DND-41 (cell line): Measurements from ENCODE around the gene SMIM35.

Source experiments
- ATAC-seq: fragments of 200-7000 bp; cut with Tn5 transposase; 3 replicates; pipeline ENCODE4 v1.9.1; 2021; ENCODE audit warnings: low read depth; ENCODE audit not compliant: insufficient read depth
- DNase-seq: peaks from one replicate; pipeline ENCODE4 v3.0.0-alpha.2; 2020
- H2AFZ ChIP-seq: 2 replicates; pipeline ENCODE4 v1.6.0; 2012; ENCODE audit warnings: low read depth, low read length
- H3K27ac ChIP-seq: 2 replicates; pipeline ENCODE4 v1.5.1; 2012; ENCODE audit warnings: low read length, inconsistent platforms
- H3K27me3 ChIP-seq: fragments of 200-600 bp; sonication (generic); 2 replicates; pipeline ENCODE4 v1.6.0; 2012; ENCODE audit warnings: low read length, mild to moderate bottlenecking, inconsistent platforms; ENCODE audit not compliant: insufficient read depth, poor library complexity
- H3K36me3 ChIP-seq: 2 replicates; pipeline ENCODE4 v1.5.1; 2012; ENCODE audit warnings: low read length, inconsistent platforms; ENCODE audit not compliant: insufficient read depth
- H3K4me1 ChIP-seq: 2 replicates; pipeline ENCODE4 v1.5.1; 2012; ENCODE audit warnings: mild to moderate bottlenecking, low read length; ENCODE audit not compliant: insufficient read depth
- H3K4me2 ChIP-seq: 2 replicates; pipeline ENCODE4 v1.6.0; 2012; ENCODE audit warnings: mild to moderate bottlenecking, moderate library complexity, low read length, inconsistent platforms; ENCODE audit not compliant: insufficient read depth
- H3K4me3 ChIP-seq, 2 experiments: fragments of 200-600 bp in 1 of 2; shearing (Covaris generic) in 1 of 2; 2 replicates each; pipeline ENCODE4 v1.5.1; 2012 to 2016; ENCODE audit warnings: inconsistent platforms in 2 of 2, low read length in 2 of 2, mild to moderate bottlenecking in 2 of 2, low read depth in 1 of 2, moderate library complexity in 1 of 2
- H3K79me2 ChIP-seq: 2 replicates; pipeline ENCODE4 v1.6.0; 2012; ENCODE audit warnings: low read length, inconsistent platforms; ENCODE audit not compliant: insufficient read depth
- H3K9ac ChIP-seq: 2 replicates; pipeline ENCODE4 v1.6.0; 2012; ENCODE audit warnings: low read depth, mild to moderate bottlenecking, inconsistent platforms, low read length, moderate library complexity
- H3K9me3 ChIP-seq: 2 replicates; pipeline ENCODE4 v1.5.1; 2012; ENCODE audit warnings: low read length, moderate library complexity, mild to moderate bottlenecking, inconsistent platforms; ENCODE audit not compliant: insufficient read depth, severe bottlenecking
- H4K20me1 ChIP-seq: 2 replicates; pipeline ENCODE4 v1.6.0; 2012; ENCODE audit warnings: low read length; ENCODE audit not compliant: insufficient read depth
- CTCF ChIP-seq: IDR thresholded peaks from 2 replicates; pipeline ENCODE4 v1.5.1; 2012; ENCODE audit warnings: borderline replicate concordance, low read length, moderate library complexity, mild to moderate bottlenecking; ENCODE audit not compliant: poor library complexity, severe bottlenecking; ENCODE audit errors: extremely low read depth
- EZH2 ChIP-seq: IDR thresholded peaks from 3 replicates; pipeline ENCODE4 v1.6.1; 2012; ENCODE audit warnings: borderline replicate concordance, low read depth, mild to moderate bottlenecking, moderate library complexity, low read length, inconsistent platforms; ENCODE audit not compliant: severe bottlenecking

The SMIM35 gene

GRCh38 chr11:118126082-118126838 lies 39.5 kb upstream of the SMIM35 start:
- Histone ChIP-seq H3K79me2 (no peaks in the 10 kb centered on the region), H3K9ac (no peak overlapping the region), H3K27me3 (peaks cover 17% of the 10 kb centered on the region), H3K4me1 (no peaks in the 10 kb centered on the region), H3K9me3 (no peaks in the 10 kb centered on the region), H3K4me2 (no peak overlapping the region), H3K4me3 (no peak overlapping the region), H3K36me3 (no peaks in the 10 kb centered on the region), H2AFZ (0 out of 2 replicates have a peak overlapping the region, but pooled peaks have one; percentile 1), H4K20me1 (no peaks in the 10 kb centered on the region), H3K27ac (no peak overlapping the region)
- ATAC-seq, result no peak
- TF ChIP-seq CTCF, result no peak
- TF ChIP-seq EZH2, result no peak
- DNase-seq, result no peak

DNA sequence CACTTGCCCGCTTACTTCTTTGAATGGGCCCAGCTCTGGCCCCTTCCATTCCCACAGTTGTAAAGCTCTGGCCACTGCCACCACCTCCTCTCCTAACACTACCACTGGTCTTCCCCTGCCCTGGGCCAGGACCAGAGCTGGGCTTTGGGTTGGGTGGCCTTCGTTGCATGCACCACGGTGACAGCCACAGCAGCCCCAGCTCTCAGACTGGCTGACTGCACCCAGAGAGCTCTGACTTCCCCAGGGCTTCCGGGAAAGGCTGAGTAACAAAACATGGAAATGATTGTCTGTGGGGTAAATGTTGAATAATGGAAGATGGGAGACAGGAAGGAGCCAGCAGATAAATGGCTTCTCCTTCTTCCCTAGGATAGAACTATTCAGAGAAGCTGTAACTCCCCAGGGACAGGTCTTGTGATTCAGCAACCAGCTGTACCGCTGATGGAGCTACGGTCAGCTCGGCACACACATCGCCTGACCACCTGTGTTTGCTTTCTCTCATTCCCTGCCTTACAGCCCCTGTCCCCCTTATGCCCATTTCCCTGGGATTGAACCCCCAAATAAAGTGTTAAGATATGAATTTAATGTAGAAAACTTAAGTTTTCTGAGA lies 38.3 kb upstream of the SMIM35 start:
- TF ChIP-seq EZH2 (no peak), CTCF (no peak)
- no peak overlapping the region for H3K27ac ChIP-seq
- H3K4me1 ChIP-seq, result no peaks in the 10 kb centered on the region
- DNase-seq (no peak), ATAC-seq (no peak)
- H3K9ac ChIP-seq, result no peak overlapping the region
- no peaks in the 10 kb centered on the region for H3K36me3 ChIP-seq
- H3K79me2 ChIP-seq, result no peaks in the 10 kb centered on the region
- no peak overlapping the region for H3K4me2 ChIP-seq
- H3K9me3 ChIP-seq, result no peaks in the 10 kb centered on the region
- no peak overlapping the region for H2AFZ ChIP-seq
- H3K4me3 ChIP-seq, result no peak overlapping the region
- no peaks in the 10 kb centered on the region for H4K20me1 ChIP-seq
- H3K27me3 ChIP-seq, result peaks cover 12% of the 10 kb centered on the region

GRCh38 chr11:118120793-118121192 lies 34.0 kb upstream of the SMIM35 start:
- H3K27ac ChIP-seq, result no peak overlapping the region
- H3K9me3 ChIP-seq, result no peaks in the 10 kb centered on the region
- H3K36me3 ChIP-seq, result no peaks in the 10 kb centered on the region
- H3K79me2 ChIP-seq, result no peaks in the 10 kb centered on the region
- H3K27me3 ChIP-seq, result peaks cover 11% of the 10 kb centered on the region
- no peak overlapping the region for H2AFZ ChIP-seq
- no peaks in the 10 kb centered on the region for H4K20me1 ChIP-seq
- no peak overlapping the region for H3K4me2 ChIP-seq
- TF ChIP-seq EZH2, result no peak
- no peak for TF ChIP-seq CTCF
- no peak overlapping the region for H3K4me3 ChIP-seq
- no peaks in the 10 kb centered on the region for H3K4me1 ChIP-seq
- DNase-seq, result no peak
- H3K9ac ChIP-seq, result no peak overlapping the region
- ATAC-seq, result no peak
